ENCODE results near the gene SNRPE. TPM values are rescaled to one million over a fixed set of nuclear protein-coding genes. Genes with fewer than 3 reads are reported as not detected.

SNRPE gene
- total RNA-seq, 2 experiments from 2014 or later = 388 to 390 TPM

DNA sequence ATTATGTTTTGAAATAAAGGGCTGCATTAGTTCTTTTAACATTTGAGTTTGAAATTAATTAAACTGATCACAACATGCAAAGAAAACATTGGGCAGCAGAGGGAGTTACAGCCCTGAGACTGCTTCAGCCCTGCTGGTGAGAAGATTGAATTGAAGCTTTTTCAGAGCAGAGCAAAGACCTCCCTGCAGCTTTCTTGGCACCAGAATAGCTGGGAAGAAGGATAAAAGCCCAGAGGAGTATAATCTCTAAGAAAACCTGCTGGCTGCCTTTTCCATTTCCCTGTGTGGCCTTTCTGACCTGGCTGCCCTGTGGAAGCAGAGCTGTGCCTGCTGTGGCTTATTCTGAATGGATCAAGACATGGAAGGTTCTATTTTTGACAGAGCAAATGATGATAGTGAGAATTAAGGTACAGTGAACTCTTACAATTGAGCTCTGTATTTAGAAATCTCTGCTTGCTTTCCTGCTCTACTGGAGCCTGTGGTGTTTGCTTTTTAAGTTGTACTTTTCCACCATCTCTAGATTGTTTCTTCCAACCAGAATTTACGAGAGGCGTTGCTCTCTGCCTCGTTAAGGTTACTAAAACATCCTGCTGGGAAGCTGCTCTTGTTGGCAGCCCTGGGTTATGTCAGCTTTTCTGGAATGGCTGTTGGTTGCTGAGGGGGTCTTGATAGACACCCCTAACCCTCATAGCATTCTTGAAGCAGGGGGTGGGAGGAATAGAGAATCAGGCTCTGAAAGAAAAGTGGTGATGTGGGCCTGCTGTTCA, 9.9 kb downstream of the SNRPE start:
- ChIA-PET POLR2A (interaction anchor here (0.5 kb wide), 1 partner anchor 32 kb away, joined by 4 read pairs; no protein-coding TSS in a partner anchor), CTCF (interaction anchor here (0.5 to 2.2 kb wide), 4 partner anchors 11 to 258 kb away, joined by 3 to 8 read pairs (median 3); partner anchors contain the start of gene SOX13)

GRCh38 chr1:203873094-203873493, 11.7 kb downstream of the SNRPE start:
- CTCF ChIA-PET = interaction anchor here (1.1 to 1.8 kb wide), 4 partner anchors 13 to 255 kb away, joined by 3 to 8 read pairs (median 4); no protein-coding TSS in a partner anchor
- POLR2A ChIA-PET = no interaction called here

- ChIA-PET CTCF (no interaction called here), POLR2A (no interaction called here)
These were observed 17.0 kb downstream of the SNRPE start for GRCh38 chr1:203878422-203878821.

- ChIA-PET POLR2A (no interaction called here), CTCF (interaction anchor here (0.6 to 1.2 kb wide), 2 partner anchors 12 to 34 kb away, joined by 3 read pairs; no protein-coding TSS in a partner anchor)
These were observed 19.2 kb downstream of the SNRPE start for GRCh38 chr1:203880606-203881005.

GRCh38 chr1:203888807-203889251, 27.4 kb downstream of the SNRPE start:
- CTCF ChIA-PET = no interaction called here
- POLR2A ChIA-PET = no interaction called here

DNA sequence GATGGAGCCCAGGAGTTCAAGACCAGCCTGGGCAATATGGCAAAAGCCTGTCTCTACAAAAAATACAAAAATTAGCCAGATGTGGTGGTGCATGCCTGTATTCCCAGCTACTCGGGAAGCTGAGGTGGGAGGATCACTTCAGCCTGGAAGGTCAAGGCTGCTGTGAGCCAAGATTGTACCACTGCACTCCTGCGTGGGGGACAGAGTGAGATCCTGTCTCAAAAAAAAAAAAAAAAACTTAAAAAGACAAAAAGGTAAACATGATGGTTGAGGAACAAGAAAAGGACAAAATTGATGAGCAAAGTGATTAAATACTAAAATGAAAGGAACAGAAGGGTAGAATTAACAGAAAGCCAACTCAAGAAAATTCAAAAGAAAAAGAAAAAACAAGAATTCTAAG, 30.6 kb downstream of the SNRPE start:
- CTCF ChIA-PET = no interaction called here

GRCh38 chr1:203898458-203899352, 37.3 kb downstream of the SNRPE start:
- POLR2A ChIA-PET = no interaction called here
- CTCF ChIA-PET = interaction anchor here (0.7 kb wide), 1 partner anchor 686 kb away, joined by 5 read pairs; no protein-coding TSS in a partner anchor

More for the DNA sequence above, 30.6 kb downstream of the SNRPE start:
- POLR2A ChIA-PET = no interaction called here

GRCh38 chr1:203899353-203899716, 37.9 kb downstream of the SNRPE start:
- POLR2A ChIA-PET = no interaction called here
- CTCF ChIA-PET = interaction anchor here (0.7 kb wide), 1 partner anchor 685 kb away, joined by 5 read pairs; no protein-coding TSS in a partner anchor

DNA sequence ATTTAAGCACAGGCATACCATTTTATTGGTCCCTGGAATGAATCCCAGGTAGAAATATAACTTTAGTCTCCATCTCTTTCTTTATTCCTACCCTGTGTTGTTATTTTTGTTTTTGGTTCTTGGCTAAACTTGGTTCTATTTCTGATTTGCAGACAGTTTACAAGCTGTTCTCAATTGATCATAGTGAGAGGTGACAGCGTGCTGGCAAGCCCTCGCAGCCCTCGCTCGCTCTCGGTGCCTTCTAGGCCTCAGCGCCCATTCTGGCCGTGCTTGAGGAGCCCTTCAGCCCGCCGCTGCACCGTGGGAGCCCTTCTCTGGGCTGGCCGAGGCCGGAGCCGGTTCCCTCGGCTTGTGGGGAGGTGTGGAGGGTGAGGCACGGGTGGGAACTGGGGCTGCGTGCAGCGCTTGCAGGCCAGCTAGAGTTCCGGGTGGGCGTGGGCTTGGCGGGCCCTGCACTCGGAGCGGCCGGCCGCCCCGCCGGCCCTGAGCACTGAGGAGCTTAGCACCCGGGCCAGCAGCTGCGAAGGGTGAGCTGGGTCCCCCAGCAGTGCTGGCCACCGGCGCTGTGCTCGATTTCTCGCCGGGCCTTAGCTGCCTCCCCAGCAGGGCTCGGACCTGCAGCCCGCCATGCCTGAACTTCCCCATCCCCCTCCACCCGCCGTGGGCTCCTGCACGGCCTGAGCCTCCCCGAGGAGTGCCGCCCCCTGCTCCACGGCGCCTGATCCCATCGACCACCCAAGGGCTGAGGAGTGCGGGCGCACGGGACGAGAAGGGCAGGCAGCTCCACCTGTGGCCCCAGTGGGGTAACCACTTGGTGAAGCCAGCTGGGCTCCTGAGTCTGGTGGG, 38.7 kb downstream of the SNRPE start:
- ChIA-PET POLR2A (no interaction called here), CTCF (no interaction called here)

GRCh38 chr1:203901581-203901980, 40.2 kb downstream of the SNRPE start:
- CTCF ChIA-PET = no interaction called here
- POLR2A ChIA-PET = no interaction called here

GRCh38 chr1:203905275-203905674, 43.9 kb downstream of the SNRPE start:
- ChIA-PET CTCF (no interaction called here), POLR2A (no interaction called here)

GRCh38 chr1:203906932-203907331, 45.5 kb downstream of the SNRPE start:
- POLR2A ChIA-PET = no interaction called here
- CTCF ChIA-PET = interaction anchor here (0.6 kb wide), 1 partner anchor 645 kb away, joined by 4 read pairs; no protein-coding TSS in a partner anchor

DNA sequence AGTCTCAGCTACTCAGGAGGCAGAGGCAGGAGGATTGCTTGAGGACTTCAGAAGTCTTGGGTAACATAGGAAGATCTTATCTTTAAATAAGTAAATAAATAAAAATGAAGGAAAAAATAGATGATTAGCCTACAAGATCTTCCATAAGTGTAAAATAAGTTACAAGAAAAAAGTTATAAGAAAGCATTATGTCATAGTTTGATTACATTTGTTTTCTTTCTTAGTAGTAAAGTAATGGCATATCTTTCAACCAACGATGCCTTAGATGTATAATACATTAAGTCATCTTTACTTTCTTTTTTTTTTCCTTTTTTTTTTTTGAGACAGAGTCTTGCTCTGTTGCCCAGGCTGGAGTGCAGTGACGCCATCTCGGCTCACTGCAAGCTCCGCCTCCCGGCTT, 46.5 kb downstream of the SNRPE start:
- CTCF ChIA-PET = interaction anchor here (0.7 kb wide), 1 partner anchor 733 kb away, joined by 3 read pairs; no protein-coding TSS in a partner anchor
- POLR2A ChIA-PET = no interaction called here

DNA sequence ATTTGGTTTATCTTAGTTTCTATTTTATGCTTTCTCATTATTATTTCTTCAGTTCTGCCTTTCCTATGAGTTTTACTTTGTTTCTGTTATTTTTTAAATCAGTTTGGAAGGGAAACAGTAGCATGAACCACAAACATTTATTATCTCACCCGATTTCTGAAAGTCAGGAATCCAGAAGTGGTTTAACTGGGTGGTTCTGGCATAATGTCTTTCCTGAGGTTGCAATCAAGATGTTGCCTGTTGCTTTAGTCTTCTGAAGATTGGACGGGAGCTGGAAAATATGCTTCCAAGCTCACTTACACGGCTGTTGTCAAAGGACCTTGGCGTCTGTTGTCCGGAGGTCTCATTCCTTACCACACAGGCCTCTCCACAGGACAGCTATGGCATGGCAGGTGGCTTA, 50.4 kb downstream of the SNRPE start:
- CTCF ChIA-PET = no interaction called here
- POLR2A ChIA-PET = no interaction called here

GRCh38 chr1:203913073-203913521, 51.7 kb downstream of the SNRPE start:
- ChIA-PET POLR2A (no interaction called here), CTCF (interaction anchor here (0.8 kb wide), 1 partner anchor 14 kb away, joined by 3 read pairs; no protein-coding TSS in a partner anchor)

GRCh38 chr1:203914292-203914691, 52.9 kb downstream of the SNRPE start:
- ChIA-PET POLR2A (interaction anchor here (0.6 to 0.7 kb wide), 3 partner anchors 94 to 269 kb away, joined by 3 read pairs; no protein-coding TSS in a partner anchor), CTCF (no interaction called here)

- ChIA-PET CTCF (no interaction called here), POLR2A (no interaction called here)
These were observed 54.4 kb downstream of the SNRPE start for GRCh38 chr1:203915811-203916210.

GRCh38 chr1:203916756-203917155, 55.4 kb downstream of the SNRPE start:
- CTCF ChIA-PET = interaction anchor here (0.7 kb wide), 1 partner anchor 420 kb away, joined by 3 read pairs; no protein-coding TSS in a partner anchor
- POLR2A ChIA-PET = no interaction called here
